Measurements from ENCODE around the gene ZKSCAN8.
A peak's percentile ranks its signal among the peaks of the same experiment; 100 is the strongest.

The ZKSCAN8 gene

GRCh38 chr6:28124350-28124970 lies 17.2 kb upstream of the ZKSCAN8 start, which contains the start of gene ZSCAN16:
Gene ZSCAN16 (plus strand): TSS chr6:28124609. CDS start chr6:28125444, 835 bp downstream.
- TF ChIP-seq CTCF (IDR thresholded peaks at IDR 0.05; ENCODE audit: low read depth, low read length, poor library complexity, severe bottlenecking) (no peak), EZH2phosphoT487 (IDR thresholded peaks at IDR 0.05; ENCODE audit: borderline replicate concordance, low read length) (no peak)
- Histone ChIP-seq H3K36me3 (ENCODE audit: control insufficient read depth, low read length) (peaks cover 73% of the 10 kb centered on the region), H3K27ac (ENCODE audit: low read depth, low read length) (peak within 1 kb of the TSS; percentile 16)

GRCh38 chr6:28124971-28125353 lies 16.7 kb upstream of the ZKSCAN8 start:
- H3K27ac ChIP-seq (ENCODE audit: low read depth, low read length): peak overlapping the region; percentile 16
- no peaks in the 10 kb centered on the region for H3K27me3 ChIP-seq (ENCODE audit: control insufficient read depth, low read length)
- H3K79me2 ChIP-seq (ENCODE audit: control insufficient read depth, low read length): peaks cover 68% of the 10 kb centered on the region
- no peaks in the 10 kb centered on the region for H4K20me1 ChIP-seq (ENCODE audit: control insufficient read depth, insufficient read depth, low read depth, low read length)
- peaks cover 74% of the 10 kb centered on the region for H3K36me3 ChIP-seq (ENCODE audit: control insufficient read depth, low read length)
- no peaks in the 10 kb centered on the region for H3K9me2 ChIP-seq (replicated peaks; ENCODE audit: control insufficient read depth, low read length)
- peak overlapping the region; percentile 83 for H3K4me2 ChIP-seq (ENCODE audit: low read length)
- H3F3A ChIP-seq (ENCODE audit: control insufficient read depth, insufficient read depth): peaks cover 5% of the 10 kb centered on the region; the same call in 1 of the 2 replicates
- TF ChIP-seq EZH2phosphoT487 (IDR thresholded peaks at IDR 0.05; ENCODE audit: borderline replicate concordance, low read length): no peak
- no peak for TF ChIP-seq CTCF (IDR thresholded peaks at IDR 0.05; ENCODE audit: low read depth, low read length, poor library complexity, severe bottlenecking)
- H3K9me3 ChIP-seq (ENCODE audit: control insufficient read depth, insufficient read depth, low read length): no peaks in the 10 kb centered on the region
- peaks cover 30% of the 10 kb centered on the region for H3K4me1 ChIP-seq (ENCODE audit: control insufficient read depth, low read length)
- H3K4me3 ChIP-seq (ENCODE audit: low read length): peak overlapping the region; percentile 80

More at GRCh38 chr6:28124350-28124970, 17.2 kb upstream of the ZKSCAN8 start, which contains the start of gene ZSCAN16:
- Histone ChIP-seq H3K9me3 (ENCODE audit: control insufficient read depth, insufficient read depth, low read length) (no peaks in the 10 kb centered on the region), H3K27me3 (ENCODE audit: control insufficient read depth, low read length) (no peaks in the 10 kb centered on the region), H3F3A (ENCODE audit: control insufficient read depth, insufficient read depth) (peaks cover 5% of the 10 kb centered on the region; the same call in 1 of the 2 replicates), H3K4me2 (ENCODE audit: low read length) (peak within 1 kb of the TSS; percentile 83), H3K4me1 (ENCODE audit: control insufficient read depth, low read length) (peaks cover 30% of the 10 kb centered on the region), H4K20me1 (ENCODE audit: control insufficient read depth, insufficient read depth, low read depth, low read length) (no peaks in the 10 kb centered on the region), H3K79me2 (ENCODE audit: control insufficient read depth, low read length) (peaks cover 63% of the 10 kb centered on the region), H3K4me3 (ENCODE audit: low read length) (peak within 1 kb of the TSS; percentile 80), H3K9me2 (replicated peaks; ENCODE audit: control insufficient read depth, low read length) (no peaks in the 10 kb centered on the region)

- TF ChIP-seq CTCF (IDR thresholded peaks at IDR 0.05; ENCODE audit: low read depth, low read length, poor library complexity, severe bottlenecking) (no peak), EZH2phosphoT487 (IDR thresholded peaks at IDR 0.05; ENCODE audit: borderline replicate concordance, low read length) (no peak)
- peak overlapping the region; percentile 83 for H3K4me2 ChIP-seq (ENCODE audit: low read length)
- H4K20me1 ChIP-seq (ENCODE audit: control insufficient read depth, insufficient read depth, low read depth, low read length): no peaks in the 10 kb centered on the region
- H3K36me3 ChIP-seq (ENCODE audit: control insufficient read depth, low read length): peaks cover 74% of the 10 kb centered on the region
- H3K4me3 ChIP-seq (ENCODE audit: low read length): peak overlapping the region; percentile 80
- no peaks in the 10 kb centered on the region for H3K9me2 ChIP-seq (replicated peaks; ENCODE audit: control insufficient read depth, low read length)
- peaks cover 5% of the 10 kb centered on the region; the same call in 1 of the 2 replicates for H3F3A ChIP-seq (ENCODE audit: control insufficient read depth, insufficient read depth)
- peak overlapping the region; percentile 16 for H3K27ac ChIP-seq (ENCODE audit: low read depth, low read length)
- H3K79me2 ChIP-seq (ENCODE audit: control insufficient read depth, low read length): peaks cover 73% of the 10 kb centered on the region
- H3K27me3 ChIP-seq (ENCODE audit: control insufficient read depth, low read length): no peaks in the 10 kb centered on the region
- H3K9me3 ChIP-seq (ENCODE audit: control insufficient read depth, insufficient read depth, low read length): no peaks in the 10 kb centered on the region
- peaks cover 30% of the 10 kb centered on the region for H3K4me1 ChIP-seq (ENCODE audit: control insufficient read depth, low read length)
Measured at GRCh38 chr6:28125401-28125800, 16.3 kb upstream of the ZKSCAN8 start.

Data from DOHH2 (cell line).